HK-2 (cell line): ENCODE results near the gene CATSPER1.
A peak's percentile ranks its signal among the peaks of the same experiment; 100 is the strongest.

Experiments used
- DNase-seq: peaks from one replicate; pipeline ENCODE4 v3.0.0-alpha.2; 2018; ENCODE audit not compliant: unreplicated experiment

The CATSPER1 gene

DNA sequence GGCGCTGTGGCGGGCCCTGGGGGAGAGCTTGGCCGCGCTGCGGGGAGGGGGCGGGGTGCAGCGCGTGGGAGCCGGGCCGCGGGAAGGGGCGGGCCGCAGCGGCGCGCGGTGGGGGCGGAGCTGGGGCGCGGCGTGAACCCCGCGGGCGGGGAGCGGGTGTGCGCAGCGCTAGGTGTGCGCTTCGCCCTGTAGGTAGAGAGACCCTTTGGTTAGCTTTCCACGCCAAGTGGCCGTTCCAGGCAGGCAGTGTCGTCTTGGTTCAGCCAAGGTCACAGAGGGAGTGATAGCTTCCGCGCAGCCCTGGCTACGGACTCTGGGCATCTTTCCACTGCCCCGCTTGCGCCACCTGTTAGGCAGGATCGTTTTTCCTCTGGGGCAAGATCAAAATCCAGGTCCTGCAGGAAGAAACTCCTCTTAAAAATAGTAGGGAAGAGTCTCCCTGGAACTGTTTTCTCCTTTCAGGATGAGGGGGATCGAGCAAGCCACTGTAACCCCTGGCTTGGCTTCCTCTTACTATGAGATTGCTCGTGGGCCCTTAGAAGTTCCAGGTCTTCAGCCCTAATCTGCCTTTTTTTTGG is 23.5 kb downstream of the CATSPER1 start:
- no peak for DNase-seq

DNA sequence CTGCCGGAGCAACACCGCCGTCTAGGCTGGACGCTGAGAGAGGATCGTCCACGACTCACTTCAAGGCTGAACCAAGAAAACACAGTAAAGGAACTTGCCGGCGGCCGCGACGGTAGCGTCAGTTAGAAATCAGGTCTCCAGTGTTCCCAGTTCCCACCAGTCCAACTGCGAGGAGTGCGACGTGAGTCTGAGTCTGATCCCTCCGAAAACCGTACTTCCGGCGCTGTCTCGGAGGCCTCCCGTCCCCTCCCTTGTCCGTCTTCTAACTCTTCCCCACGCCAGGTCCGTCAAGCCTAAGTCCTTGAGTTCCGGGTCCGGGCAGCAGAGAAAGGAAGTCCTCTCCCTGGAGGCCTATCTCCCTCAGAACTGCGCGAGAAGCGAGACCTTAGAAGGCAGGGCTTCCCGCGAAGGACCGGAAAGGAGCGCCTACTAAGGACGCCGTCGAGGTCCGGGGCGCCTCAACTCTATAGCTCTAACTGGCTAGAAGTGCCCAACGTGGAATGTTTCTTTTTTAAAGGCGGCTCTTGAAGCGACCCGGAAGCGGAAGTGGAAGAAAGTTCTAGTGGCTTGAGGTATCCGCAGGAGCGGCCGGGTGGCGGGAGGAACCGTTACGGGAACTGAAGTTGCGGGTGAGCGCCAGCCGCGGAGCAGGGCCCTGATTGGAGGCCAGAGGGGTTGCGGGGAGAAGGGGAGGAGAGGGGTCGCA is 24.2 kb downstream of the CATSPER1 start, which contains the start of the genes BANF1 and EIF1AD:
Gene BANF1 (plus strand): TSS at position 562 of the 706 bp plus-strand sequence. CDS start 748 bp downstream, outside the sequence.
Gene EIF1AD (minus strand): TSS at position 216 of the 706 bp plus-strand sequence. CDS start 1,768 bp downstream, outside the sequence.
- DNase-seq, result peak; percentile 89

DNA sequence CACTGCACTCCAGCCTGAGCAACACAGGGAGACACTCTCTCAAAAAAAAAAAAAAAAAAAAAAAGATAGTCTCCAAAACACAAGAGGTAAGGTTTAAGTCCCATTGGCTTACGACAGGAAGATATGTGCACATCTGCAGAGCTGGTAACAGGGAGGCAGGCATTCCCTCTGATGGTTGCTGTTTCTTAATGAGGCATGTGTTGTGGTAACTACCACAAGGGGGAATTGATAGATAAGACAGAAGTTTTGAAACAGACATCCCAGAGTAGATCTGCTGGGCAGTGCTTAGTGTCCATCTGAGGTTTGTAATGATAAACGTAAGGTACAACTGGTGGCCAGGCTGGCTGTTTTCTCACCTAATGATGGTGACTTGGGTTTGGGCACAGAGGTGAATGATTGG is 29.0 kb downstream of the CATSPER1 start:
- DNase-seq, result no peak

DNA sequence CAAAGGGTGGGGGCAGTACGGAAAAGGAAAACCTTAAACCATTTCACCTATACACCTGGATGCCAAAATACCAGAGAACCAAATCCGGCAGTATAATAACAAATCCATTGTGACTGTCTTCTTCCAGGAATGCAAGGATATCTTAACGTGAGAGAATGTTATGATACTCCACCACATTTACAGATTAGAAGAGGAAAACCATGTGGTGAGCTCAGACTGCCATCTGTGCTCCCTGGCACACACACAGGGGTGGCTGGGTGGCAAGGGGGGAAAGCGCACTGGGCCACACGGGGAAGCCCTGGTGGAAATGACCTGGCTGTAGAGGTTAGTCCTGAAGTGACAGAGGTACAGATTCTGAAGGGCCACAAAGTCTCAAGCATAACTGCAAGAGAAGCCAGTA is 34.2 kb downstream of the CATSPER1 start:
- no peak for DNase-seq

DNA sequence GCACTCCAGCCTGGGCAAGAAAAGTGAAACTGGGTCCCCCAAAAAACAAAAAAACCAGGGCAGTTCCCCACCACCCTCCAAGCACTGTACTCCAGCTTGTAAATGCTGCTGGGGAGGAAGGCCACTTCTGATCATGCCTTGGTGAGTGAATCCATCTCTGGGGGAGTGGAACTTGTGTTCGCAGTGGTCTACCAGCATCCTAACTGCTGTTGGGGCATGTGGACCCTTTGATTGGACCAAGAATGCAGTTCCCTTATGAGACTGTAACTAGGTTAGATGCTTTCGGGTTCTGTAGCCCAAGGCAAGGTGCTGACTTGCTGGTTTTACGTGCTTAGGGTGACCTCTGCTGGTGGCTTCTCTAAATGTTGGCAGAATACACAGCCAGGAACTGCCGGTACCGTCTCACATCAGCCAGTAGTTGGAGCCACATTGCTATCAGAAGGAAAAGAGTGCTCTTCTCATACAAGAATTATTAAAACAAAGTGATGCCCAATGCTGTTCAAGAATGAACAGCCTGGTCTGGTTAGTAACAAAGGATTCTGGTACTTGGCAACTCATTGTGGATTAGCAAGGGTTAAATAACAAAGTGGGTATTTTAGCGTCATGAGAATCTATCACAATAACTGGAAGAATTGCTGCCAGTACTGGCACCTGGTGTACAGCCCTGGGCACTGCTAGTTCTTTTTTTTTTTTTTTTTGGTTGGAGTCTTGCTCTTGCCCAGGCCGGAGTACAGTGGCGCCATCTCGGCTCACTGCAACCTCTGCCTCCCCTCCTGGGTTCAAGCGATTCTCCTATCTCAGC is 37.3 kb downstream of the CATSPER1 start:
- DNase-seq, result peak; percentile 82

DNA sequence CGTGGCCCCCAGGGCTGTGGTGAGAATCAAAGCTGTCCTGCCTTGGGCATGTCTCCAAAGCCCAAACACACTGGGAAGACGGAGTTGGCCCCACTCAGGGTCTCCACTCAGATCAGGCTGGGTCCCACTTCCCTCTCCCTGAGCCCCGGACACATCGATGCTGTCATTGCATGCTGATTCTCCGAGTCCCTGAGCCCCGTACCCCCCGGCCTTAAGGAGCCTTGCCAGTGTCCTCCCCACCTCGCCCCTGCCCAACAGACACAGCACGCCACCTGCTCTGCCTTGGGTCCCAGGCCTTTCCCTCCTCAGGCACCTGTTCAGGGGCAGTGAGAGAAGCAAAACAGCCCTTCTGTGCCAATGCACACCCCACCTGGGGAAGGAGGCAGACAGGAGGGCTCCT is 38.9 kb downstream of the CATSPER1 start:
- DNase-seq, result no peak

DNA sequence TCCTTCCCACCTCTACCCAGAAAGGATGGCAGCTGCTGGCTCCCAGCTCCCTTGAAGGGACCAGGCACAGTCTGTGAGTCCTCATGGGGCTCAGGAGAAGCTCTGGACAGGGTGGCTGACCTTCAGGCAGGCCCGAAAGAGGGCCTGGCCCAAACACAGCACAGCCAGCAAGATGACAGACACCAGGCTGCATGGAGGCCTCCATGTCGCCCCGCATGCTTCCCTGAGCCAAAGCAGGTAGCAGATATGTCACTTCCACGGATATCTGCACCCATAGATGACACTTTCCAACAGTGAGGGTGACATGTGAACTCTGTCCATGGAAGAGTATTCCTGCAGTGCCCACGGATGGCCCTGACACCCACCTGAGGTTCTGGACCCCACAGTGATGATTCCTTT is 42.7 kb downstream of the CATSPER1 start:
- no peak for DNase-seq

DNA sequence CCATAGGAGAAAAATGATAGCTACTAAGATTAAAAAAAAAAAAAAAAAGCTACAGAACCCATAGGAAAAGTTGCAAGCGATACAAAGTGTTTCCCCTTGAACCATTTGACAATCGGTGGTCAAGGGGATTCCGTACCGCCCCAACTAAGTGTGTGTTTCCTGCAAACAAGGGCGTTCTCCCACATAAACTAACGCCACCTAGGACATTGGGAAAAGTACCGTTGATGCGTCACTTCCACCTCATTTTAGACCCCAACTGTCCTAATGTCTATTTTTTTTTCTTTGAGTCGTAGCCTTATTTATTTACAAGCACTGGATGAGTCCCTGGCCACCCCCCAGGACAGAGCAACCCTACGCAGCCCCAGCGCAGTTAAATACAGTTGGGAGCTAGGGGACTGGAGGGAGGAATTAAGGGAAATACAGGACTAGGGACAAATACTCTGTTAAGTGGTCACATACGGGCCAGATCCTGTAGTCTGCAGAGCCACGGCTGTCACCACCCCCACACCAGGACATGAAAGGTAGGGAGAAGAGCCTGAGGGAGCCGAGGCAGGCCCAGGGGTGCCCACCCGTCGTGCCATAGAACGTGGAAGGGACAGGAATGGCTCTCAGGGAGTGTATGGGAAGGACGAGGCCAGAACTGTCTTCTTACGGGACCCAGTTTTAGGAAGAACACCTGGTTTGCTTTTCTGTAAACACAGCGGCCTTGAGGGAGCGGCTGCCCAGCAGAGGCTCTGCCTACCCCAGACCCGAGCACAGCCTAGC is 43.3 kb downstream of the CATSPER1 start:
- no peak for DNase-seq

DNA sequence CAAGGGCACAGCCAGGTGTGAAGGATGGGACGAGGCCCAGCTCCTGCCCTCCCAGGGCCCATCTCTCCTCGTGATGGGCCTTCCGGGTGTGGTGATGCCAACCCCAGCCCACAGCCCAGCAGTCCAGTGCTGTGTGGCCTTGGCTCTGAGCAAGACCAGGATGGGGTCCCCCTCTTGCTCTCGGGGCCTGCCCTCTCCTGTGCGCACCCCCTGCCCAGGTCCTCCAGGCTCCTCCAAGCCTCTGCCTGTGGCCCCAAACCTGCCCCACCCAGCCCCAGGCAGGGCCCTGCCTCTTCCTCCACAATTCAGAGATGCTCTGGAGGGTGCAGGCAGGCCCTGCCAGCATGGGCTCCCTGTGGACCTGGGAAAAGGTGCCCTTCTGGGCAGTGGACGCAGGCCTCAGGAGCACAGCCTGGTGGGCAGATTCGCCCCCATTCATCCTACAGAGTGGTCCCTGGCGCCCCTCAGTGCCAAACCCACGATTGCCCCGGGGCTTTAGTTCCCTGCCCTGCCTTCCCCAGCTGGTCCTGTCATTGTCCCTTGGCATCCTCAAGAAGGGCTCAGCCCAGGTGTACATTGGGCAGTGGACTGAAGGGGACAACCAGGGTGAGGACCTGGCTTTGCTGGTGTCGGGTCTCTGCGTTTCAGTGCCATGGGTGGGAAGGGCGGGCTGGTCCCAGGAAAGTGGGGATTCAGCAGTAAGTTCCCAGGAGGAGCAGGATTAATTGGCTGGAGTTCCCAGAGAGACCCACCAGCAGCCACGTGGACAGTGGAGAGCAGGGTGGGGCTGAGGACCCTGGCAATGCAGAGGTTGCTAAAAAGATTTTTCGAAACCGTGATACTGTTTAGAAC is 44.1 kb downstream of the CATSPER1 start:
- DNase-seq, result no peak

DNA sequence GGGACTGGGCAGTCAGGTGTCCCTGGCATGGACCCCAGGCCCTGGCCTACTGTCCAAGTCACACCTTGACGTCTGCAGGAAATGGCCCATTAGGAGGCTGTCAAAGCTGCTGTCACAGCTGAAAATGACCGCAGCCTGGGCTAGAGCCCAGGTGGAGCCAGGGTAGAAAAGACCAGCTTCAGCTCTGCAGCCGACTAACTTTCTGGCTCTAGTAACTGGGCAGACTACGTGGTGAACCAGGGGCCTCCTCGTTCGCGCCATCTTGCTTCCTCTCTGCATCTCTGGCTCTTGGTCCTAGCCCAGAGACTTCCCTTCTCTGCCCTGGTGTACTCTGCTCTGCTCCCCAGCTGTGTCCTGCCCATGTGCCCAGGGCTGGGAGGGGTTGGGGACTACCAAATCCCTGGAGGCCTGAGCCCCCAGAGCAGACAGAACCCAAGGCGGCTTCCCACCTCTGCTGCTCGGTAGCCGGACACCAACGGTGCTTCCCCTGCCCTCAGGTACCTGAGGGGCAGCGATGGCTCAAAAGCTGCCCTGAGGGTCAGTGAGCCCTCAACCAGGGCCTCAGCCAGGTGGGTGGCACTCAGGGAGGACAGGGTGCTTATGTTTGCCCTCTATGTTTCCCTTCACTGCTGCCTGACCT is 45.1 kb downstream of the CATSPER1 start:
- DNase-seq, result no peak

DNA sequence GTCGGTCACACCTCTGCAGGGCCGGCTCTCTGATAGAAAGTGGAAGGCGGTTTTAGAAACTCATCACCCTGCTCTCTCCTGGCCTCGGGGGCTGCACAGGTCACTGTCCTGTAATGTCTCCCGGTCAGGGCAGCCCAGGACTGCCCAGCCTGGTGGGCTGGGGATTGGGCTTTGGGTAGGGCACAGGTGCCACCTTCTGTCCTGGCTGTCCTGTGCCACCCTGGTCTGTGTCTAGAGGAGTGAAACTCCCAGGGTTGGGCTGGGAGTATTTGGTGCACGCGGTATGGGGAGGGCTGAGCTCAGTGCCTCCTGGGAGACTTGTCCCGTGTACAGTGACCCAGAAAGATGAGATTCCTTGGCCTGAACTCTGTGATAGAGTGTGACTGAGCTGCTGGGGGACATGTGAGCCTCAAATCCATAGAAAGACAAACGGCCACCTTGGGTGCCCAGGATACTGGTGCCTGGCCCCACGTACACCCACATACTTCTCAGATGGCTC is 47.0 kb downstream of the CATSPER1 start:
- no peak for DNase-seq

DNA sequence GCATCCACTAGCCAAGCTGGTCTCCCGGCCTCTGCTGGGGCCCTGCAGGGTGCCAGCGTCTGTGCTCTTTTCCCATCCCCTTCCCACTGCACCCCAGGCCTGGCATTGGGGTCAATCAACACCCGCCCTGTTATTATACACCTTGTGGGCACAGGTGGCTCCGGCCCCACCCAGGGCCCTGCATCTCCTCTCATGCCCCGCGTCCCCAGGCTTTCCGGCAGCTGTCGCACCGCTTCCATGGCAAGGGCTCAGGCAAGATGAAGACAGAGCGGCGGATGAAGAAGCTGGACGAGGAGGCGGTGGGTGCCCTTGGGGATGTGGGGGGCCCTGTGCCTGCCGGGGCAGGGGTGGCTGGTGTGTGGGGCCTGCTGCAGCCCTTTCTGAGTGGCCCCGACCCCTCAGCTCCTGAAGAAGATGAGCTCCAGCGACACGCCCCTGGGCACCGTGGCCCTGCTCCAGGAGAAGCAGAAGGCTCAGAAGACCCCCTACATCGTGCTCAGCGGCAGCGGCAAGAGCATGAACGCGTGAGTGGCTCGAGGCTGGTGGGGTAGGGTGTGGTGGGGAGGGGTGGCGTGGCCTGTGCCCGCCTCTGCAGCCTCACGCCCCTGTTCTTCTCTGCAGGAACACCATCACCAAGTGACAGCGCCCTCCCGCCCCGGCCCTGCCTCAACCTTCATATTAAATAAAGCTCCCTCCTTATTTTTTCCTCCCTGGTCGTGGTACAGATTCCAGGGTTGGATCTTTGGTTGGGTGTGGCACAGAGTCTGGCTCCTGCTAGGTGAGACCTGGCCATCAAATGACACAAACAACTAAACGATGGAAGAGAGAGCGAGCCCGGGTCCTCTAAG is 47.7 kb downstream of the CATSPER1 start:
- no peak for DNase-seq

DNA sequence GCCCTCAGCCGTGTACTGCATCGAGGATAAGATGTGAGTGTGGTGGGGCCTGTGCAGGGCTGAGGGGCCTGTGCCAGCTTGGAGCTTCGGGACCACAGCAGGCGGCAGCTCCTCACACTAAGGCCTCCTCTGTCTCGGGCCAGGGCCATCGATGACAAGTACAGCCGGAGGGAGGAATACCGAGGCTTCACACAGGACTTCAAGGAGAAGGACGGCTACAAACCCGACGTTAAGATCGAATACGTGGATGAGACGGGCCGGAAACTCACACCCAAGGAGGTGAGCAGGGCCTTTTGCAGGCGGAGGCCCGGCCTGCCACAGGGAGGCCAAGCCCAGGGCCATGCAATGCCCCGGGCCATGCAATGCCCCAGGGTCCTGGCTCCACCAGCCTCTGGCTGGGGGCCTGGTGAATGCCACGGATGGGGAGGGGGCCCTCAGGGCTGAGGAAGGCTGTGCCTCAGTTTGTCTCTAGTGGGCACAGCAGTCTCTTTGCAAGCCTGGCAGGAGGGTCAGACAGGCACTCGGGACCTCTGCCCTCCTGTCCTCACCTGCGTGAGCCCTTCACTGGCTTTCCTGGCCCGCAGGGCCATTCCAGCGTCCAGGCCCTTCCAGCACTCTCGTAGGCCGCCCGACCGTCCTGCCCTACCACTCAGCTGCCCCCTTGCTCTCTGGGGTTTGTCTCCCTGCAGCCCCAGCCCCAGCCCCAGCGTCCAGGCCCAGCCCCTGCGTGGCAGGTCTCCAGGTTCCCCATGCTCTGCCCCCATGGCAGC is 48.5 kb downstream of the CATSPER1 start:
- DNase-seq, result no peak

DNA sequence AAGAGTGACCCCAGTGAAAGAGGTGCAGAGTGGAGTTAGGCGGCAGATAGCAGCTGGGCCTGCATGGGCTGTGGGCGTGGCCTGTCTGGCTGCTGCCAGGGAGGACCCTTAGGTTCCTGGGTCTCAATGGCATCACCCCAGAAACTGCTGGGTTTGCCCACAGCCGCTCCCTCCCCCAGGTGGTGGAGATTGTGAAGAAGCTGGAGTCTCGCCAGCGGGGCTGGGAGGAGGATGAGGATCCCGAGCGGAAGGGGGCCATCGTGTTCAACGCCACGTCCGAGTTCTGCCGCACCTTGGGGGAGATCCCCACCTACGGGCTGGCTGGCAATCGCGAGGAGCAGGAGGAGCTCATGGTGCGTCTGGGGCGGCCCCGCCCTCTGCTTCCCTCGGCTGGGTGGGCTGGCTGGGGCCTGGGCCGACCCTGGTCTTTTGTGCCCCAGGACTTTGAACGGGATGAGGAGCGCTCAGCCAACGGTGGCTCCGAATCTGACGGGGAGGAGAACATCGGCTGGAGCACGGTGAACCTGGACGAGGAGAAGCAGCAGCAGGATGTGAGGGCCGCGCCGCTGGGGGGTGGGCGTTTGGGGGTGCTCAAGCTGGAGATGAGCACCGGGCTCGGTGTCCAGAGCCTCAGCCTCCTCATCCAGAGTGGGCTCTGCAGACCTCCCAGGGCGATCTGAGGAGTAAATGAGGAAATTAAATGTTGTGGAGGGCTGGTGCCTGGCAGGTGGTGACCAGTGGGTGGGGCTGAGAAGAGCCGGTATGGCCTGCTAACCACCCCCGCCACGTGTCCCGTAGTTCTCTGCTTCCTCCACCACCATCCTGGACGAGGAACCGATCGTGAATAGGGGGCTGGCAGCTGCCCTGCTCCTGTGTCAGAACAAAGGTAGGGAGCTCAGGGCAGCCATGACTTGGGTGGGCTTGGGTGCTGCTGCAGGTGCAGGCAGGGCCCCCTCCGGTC is 49.8 kb downstream of the CATSPER1 start:
- DNase-seq, result no peak

DNA sequence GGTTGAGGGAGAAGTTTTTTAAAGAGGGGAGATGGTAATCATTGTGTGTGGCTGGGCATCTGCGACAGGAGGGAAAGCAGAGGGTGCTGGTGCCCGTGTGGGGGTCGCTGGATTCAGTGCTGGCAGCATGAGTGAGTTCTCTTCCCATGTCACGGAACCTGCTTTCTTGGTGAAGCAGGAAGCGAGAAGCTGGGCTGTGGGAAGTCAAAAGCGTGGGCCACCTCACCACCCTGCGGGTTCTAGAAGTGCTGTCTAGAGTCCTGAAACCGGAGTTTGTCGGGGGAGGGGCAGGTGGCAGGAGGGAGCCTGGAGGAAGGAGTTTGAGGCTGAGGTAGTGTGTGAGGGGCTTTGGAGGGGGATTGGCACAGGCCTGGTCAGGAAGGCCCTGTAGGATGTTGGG is 50.5 kb downstream of the CATSPER1 start:
- no peak for DNase-seq

DNA sequence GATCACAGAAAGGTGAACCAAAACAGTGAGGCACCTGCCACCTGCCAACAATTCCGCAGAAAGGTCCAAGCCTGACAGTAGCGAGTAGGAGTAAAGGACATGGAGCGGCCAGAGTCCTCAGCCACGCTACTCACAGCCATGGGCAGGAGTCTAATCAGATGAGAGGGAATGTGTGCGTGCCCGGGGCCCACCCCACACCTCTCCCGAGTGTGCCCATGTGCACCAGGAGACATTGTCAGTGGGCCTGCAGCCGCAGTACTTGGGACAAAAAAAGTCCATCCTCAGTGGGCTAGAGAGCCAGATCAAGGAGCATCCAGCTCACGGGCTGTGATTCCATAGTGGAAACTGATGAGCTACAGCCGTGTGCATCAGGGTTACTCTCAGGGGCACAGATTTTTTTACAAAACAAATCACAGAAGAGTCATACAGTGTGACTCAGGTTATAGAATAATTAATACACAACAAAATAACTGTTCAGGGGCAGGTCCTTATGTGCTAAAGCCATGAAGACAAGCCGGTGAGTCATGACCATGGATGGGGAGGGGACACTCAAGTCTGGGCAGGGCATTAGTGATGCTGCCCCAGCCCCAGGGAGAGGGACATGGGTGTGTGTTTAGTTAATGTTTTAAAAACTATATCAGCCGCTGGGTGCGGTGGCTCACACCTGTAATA is 52.7 kb downstream of the CATSPER1 start:
- DNase-seq, result no peak

DNA sequence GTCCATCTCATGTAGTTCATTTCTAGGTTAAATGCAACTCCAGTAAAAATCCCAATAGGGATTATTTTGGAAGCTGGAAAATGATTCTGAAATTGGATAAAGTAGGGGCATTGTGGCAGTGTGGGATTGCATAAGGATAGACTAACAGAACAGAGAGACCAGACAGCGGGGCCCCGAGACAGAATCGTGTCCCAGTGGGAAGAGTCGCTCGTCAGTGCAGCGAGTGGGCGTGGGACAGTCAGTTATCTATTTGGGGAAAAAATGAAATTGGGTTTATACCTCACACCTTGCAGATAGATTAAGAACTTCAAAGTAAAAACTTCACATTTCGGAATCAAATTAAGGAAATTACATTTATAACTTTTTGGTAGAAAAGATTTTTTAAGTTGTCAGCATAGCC is 54.2 kb downstream of the CATSPER1 start:
- no peak for DNase-seq
